ENCODE data around the gene SCAF4. TPM values are rescaled to one million over a fixed set of nuclear protein-coding genes. Genes with fewer than 3 reads are reported as not detected.
"Not testable (repeated sequence)": the region's sequence is repeated elsewhere in the genome, so short reads cannot be mapped to it uniquely, and the experiment has no call there.

SCAF4 gene
- total and polyA plus RNA-seq, 4 donors, result 11.3 to 29.7 (median 20.1) TPM

- ATAC-seq (ENCODE audit: insufficient read depth, low FRiP score) (no peak), DNase-seq (no peak)
- WGBS, 2 donors, result 52 to 77% methylated on average over 5 of the region's 5 CpGs
- Histone ChIP-seq H3K36me3 (ENCODE audit: control insufficient read depth in 4 of 4, insufficient read depth in 4 of 4, low read length in 4 of 4) (no peaks in the 10 kb centered on the region), H3K4me3 (no peak overlapping the region), H3K9me3 (ENCODE audit: control insufficient read depth in 4 of 4, insufficient read depth in 3 of 4, low read length in 3 of 4) (peaks cover 0 to 2% (median 0%) of the 10 kb centered on the region in 4 donors), H3K27me3 (ENCODE audit: control insufficient read depth in 3 of 3, insufficient read depth in 3 of 3, low read length in 2 of 3) (no peaks in the 10 kb centered on the region), H3K9ac (ENCODE audit: insufficient read depth in 1 of 2, low read length in 2 of 2) (no peak overlapping the region), H3K4me1 (ENCODE audit: control insufficient read depth in 5 of 5, insufficient read depth in 5 of 5, low read length in 5 of 5) (no peaks in the 10 kb centered on the region), H3K27ac (ENCODE audit: low read depth in 1 of 2, low read length in 1 of 2) (no peak overlapping the region)
- TF ChIP-seq CTCF (IDR thresholded peaks at IDR 0.05; ENCODE audit: control extremely low read depth, extremely low read depth), result no peak
Observed at GRCh38 chr21:31744182-31744800, 12.4 kb upstream of the SCAF4 start.

GRCh38 chr21:31743712-31744111 is 11.8 kb upstream of the SCAF4 start:
- Histone ChIP-seq H3K9me3 (ENCODE audit: control insufficient read depth in 4 of 4, insufficient read depth in 3 of 4, low read length in 3 of 4) (peaks cover 0 to 2% (median 0%) of the 10 kb centered on the region in 4 donors), H3K27me3 (ENCODE audit: control insufficient read depth in 3 of 3, insufficient read depth in 3 of 3, low read length in 2 of 3) (no peaks in the 10 kb centered on the region), H3K36me3 (ENCODE audit: control insufficient read depth in 4 of 4, insufficient read depth in 4 of 4, low read length in 4 of 4) (no peaks in the 10 kb centered on the region), H3K4me3 (no peak overlapping the region), H3K4me1 (ENCODE audit: control insufficient read depth in 5 of 5, insufficient read depth in 5 of 5, low read length in 5 of 5) (no peaks in the 10 kb centered on the region), H3K27ac (ENCODE audit: low read depth in 1 of 2, low read length in 1 of 2) (no peak overlapping the region), H3K9ac (ENCODE audit: insufficient read depth in 1 of 2, low read length in 2 of 2) (no peak overlapping the region)
- no peak for ATAC-seq (ENCODE audit: insufficient read depth, low FRiP score)
- DNase-seq, result no peak
- 89 to 100% methylated on average over 1 of the region's 1 CpG for WGBS, 2 donors
- no peak for TF ChIP-seq CTCF (IDR thresholded peaks at IDR 0.05; ENCODE audit: control extremely low read depth, extremely low read depth)

- ATAC-seq (ENCODE audit: insufficient read depth, low FRiP score) (no peak), DNase-seq (no peak)
- Histone ChIP-seq H3K27ac (ENCODE audit: low read depth in 1 of 2, low read length in 1 of 2) (no peak overlapping the region), H3K4me1 (ENCODE audit: control insufficient read depth in 5 of 5, insufficient read depth in 5 of 5, low read length in 5 of 5) (no peaks in the 10 kb centered on the region), H3K36me3 (ENCODE audit: control insufficient read depth in 4 of 4, insufficient read depth in 4 of 4, low read length in 4 of 4) (no peaks in the 10 kb centered on the region), H3K9me3 (ENCODE audit: control insufficient read depth in 4 of 4, insufficient read depth in 3 of 4, low read length in 3 of 4) (no peaks in the 10 kb centered on the region), H3K4me3 (no peak overlapping the region), H3K27me3 (ENCODE audit: control insufficient read depth in 3 of 3, insufficient read depth in 3 of 3, low read length in 2 of 3) (no peaks in the 10 kb centered on the region), H3K9ac (ENCODE audit: insufficient read depth in 1 of 2, low read length in 2 of 2) (no peak overlapping the region)
- WGBS, 2 donors, result 85 to 89% methylated on average over 5 of the region's 5 CpGs
- TF ChIP-seq CTCF (IDR thresholded peaks at IDR 0.05; ENCODE audit: control extremely low read depth, extremely low read depth), result no peak
Observed at GRCh38 chr21:31741116-31741515, 9.2 kb upstream of the SCAF4 start.

GRCh38 chr21:31737586-31738397 is 5.9 kb upstream of the SCAF4 start:
- WGBS, 2 donors, result 91 to 93% methylated on average over 8 of the region's 8 CpGs
- H3K4me1 ChIP-seq (ENCODE audit: control insufficient read depth in 5 of 5, insufficient read depth in 5 of 5, low read length in 5 of 5), result peaks cover 5 to 12% (median 9%) of the 10 kb centered on the region in 5 donors
- not testable (repeated sequence) for H3K36me3 ChIP-seq (ENCODE audit: control insufficient read depth in 4 of 4, insufficient read depth in 4 of 4, low read length in 4 of 4); H3K9me3 ChIP-seq (ENCODE audit: control insufficient read depth in 4 of 4, insufficient read depth in 3 of 4, low read length in 3 of 4); DNase-seq; H3K4me3 ChIP-seq; H3K27me3 ChIP-seq (ENCODE audit: control insufficient read depth in 3 of 3, insufficient read depth in 3 of 3, low read length in 2 of 3); H3K27ac ChIP-seq (ENCODE audit: low read depth in 1 of 2, low read length in 1 of 2); ATAC-seq (ENCODE audit: insufficient read depth, low FRiP score); H3K9ac ChIP-seq (ENCODE audit: insufficient read depth in 1 of 2, low read length in 2 of 2)

Measured in lung (tissue), 12 donors.